ENCODE measurements around the gene COL6A5. TPM values are rescaled to one million over a fixed set of nuclear protein-coding genes. Genes with fewer than 3 reads are reported as not detected.
"Not testable (repeated sequence)": the region's sequence is repeated elsewhere in the genome, so short reads cannot be mapped to it uniquely, and the experiment has no call there.

The COL6A5 gene
- polyA plus RNA-seq, 4 donors = 0.01 to 2.5 TPM; not detected in 2

DNA sequence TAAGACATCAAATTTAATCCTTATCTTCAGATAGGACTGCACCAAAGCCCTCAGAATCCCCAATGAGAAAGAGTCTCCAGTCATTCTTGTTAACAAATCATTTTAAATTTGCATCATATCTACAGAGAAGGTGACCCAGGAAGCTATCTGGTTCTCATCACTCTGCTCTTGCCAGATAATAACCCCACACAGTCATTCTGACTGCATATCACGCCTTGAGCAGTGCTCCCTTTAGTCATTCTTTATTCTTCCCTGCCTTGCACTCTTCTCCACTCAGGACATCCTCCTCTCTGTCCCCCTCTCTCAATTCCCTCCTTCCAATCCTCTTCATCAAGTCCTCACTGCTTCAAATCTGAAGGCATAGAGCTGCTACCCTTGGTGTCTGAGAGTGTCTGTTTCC lies 87.8 kb downstream of the COL6A5 start:
- DNase-seq (no peak), FAIRE-seq (no peak)
- no peak overlapping the region for H3K4me3 ChIP-seq (ENCODE audit: low read depth in 1 of 3, low read length in 3 of 3)
- H3K27me3 ChIP-seq (ENCODE audit: control insufficient read depth in 3 of 3, insufficient read depth in 3 of 3, low read length in 3 of 3) = no peaks in the 10 kb centered on the region
- H3K36me3 ChIP-seq (ENCODE audit: control insufficient read depth in 3 of 3, insufficient read depth in 2 of 3, low read depth in 1 of 3, low read length in 3 of 3) = no peaks in the 10 kb centered on the region
- H3K9me3 ChIP-seq (ENCODE audit: control insufficient read depth in 2 of 2, insufficient read depth in 1 of 2, low read depth in 1 of 2, low read length in 1 of 2) = no peaks in the 10 kb centered on the region
- WGBS, 3 donors = 74 to 90% (median 76%) methylated on average over 1 of the region's 1 CpG
- H3K27ac ChIP-seq (ENCODE audit: low read depth in 1 of 3, low read length in 2 of 3) = no peak overlapping the region
- H3K4me1 ChIP-seq (ENCODE audit: control insufficient read depth in 3 of 3, insufficient read depth in 2 of 3, low read depth in 1 of 3, low read length in 2 of 3) = no peaks in the 10 kb centered on the region

DNA sequence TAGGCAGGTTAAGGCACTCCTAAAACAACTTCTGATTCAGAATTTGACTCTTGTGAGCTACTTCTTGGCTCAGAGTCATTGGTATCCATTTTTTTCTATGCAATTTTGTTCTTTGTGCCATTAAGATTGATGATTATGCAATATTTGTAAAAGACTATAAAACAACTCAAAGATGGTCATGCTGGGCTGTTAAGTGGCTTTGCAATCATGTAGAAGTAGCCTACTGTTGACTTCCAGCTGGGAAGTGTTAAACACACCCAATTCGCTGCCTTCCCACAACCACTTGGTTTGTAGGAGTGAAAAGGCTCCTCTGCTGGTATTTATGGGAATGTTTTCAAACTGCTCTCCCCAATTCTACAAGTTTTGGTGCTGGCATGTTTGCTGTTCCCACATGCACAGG lies 96.8 kb downstream of the COL6A5 start:
- WGBS, 3 donors = 22 to 35% (median 26%) methylated on average over 1 of the region's 1 CpG
- no peak for DNase-seq
- no peak overlapping the region for H3K4me3 ChIP-seq (ENCODE audit: low read depth in 1 of 3, low read length in 3 of 3)

GRCh38 chr3:130446840-130447239 lies 101.4 kb downstream of the COL6A5 start:
- not testable (repeated sequence) for FAIRE-seq; H3K4me1 ChIP-seq (ENCODE audit: control insufficient read depth in 3 of 3, insufficient read depth in 2 of 3, low read depth in 1 of 3, low read length in 2 of 3)
- 66 to 84% (median 83%) methylated on average over 6 of the region's 6 CpGs for WGBS, 3 donors

More for the DNA sequence above, 96.8 kb downstream of the COL6A5 start:
- Histone ChIP-seq H3K9me3 (ENCODE audit: control insufficient read depth in 2 of 2, insufficient read depth in 1 of 2, low read depth in 1 of 2, low read length in 1 of 2) (no peaks in the 10 kb centered on the region), H3K4me1 (ENCODE audit: control insufficient read depth in 3 of 3, insufficient read depth in 2 of 3, low read depth in 1 of 3, low read length in 2 of 3) (no peaks in the 10 kb centered on the region), H3K27me3 (ENCODE audit: control insufficient read depth in 3 of 3, insufficient read depth in 3 of 3, low read length in 3 of 3) (no peaks in the 10 kb centered on the region), H3K27ac (ENCODE audit: low read depth in 1 of 3, low read length in 2 of 3) (no peak overlapping the region), H3K36me3 (ENCODE audit: control insufficient read depth in 3 of 3, insufficient read depth in 2 of 3, low read depth in 1 of 3, low read length in 3 of 3) (no peaks in the 10 kb centered on the region)
- FAIRE-seq = no peak

DNA sequence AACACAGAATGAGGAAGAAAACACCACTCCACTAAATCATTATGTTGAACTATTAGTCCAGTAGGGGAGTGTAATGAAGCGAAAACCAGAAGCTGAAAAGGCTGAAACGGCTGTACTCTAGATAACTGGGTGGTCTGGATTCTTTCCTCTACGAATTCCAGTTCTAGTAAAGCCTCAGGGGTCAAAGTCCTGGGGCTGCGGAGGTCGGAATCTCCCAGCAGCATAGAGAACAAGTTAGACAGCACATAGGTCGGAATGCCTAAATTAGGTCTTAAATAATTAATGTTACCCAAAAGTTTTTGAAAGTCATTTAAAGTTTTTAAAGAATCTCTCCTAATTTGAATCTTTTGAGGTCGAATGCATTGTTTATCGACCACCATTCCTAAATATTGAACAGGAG lies 102.7 kb downstream of the COL6A5 start:
- H3K36me3 ChIP-seq (ENCODE audit: control insufficient read depth in 3 of 3, insufficient read depth in 2 of 3, low read depth in 1 of 3, low read length in 3 of 3); H3K4me3 ChIP-seq (ENCODE audit: low read depth in 1 of 3, low read length in 3 of 3); H3K27me3 ChIP-seq (ENCODE audit: control insufficient read depth in 3 of 3, insufficient read depth in 3 of 3, low read length in 3 of 3); DNase-seq; H3K4me1 ChIP-seq (ENCODE audit: control insufficient read depth in 3 of 3, insufficient read depth in 2 of 3, low read depth in 1 of 3, low read length in 2 of 3); FAIRE-seq; H3K9me3 ChIP-seq (ENCODE audit: control insufficient read depth in 2 of 2, insufficient read depth in 1 of 2, low read depth in 1 of 2, low read length in 1 of 2); H3K27ac ChIP-seq (ENCODE audit: low read depth in 1 of 3, low read length in 2 of 3): not testable (repeated sequence)
- 25 to 37% (median 35%) methylated on average over 8 of the region's 8 CpGs for WGBS, 3 donors

More at GRCh38 chr3:130446840-130447239, 101.4 kb downstream of the COL6A5 start:
- H3K36me3 ChIP-seq (ENCODE audit: control insufficient read depth in 3 of 3, insufficient read depth in 2 of 3, low read depth in 1 of 3, low read length in 3 of 3); DNase-seq; H3K4me3 ChIP-seq (ENCODE audit: low read depth in 1 of 3, low read length in 3 of 3); H3K27me3 ChIP-seq (ENCODE audit: control insufficient read depth in 3 of 3, insufficient read depth in 3 of 3, low read length in 3 of 3); H3K9me3 ChIP-seq (ENCODE audit: control insufficient read depth in 2 of 2, insufficient read depth in 1 of 2, low read depth in 1 of 2, low read length in 1 of 2); H3K27ac ChIP-seq (ENCODE audit: low read depth in 1 of 3, low read length in 2 of 3): not testable (repeated sequence)

DNA sequence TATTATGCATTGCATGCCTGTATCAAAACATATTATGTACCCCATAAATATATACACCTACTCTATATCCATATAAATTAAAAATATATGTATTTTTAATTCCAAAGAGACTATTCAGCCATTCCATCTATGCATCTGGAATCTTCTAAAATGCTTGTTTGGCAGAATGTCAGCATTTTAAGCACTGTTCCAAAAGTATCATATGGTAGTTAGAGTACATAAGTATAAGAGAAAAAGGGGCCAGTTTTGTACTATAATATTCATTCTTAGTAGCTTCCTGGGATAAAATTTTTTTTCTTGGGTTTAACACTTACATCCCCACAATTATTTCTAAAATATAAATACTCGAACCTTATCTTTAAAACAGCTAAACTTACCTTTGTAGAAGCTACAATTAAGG lies 111.1 kb downstream of the COL6A5 start:
- no peak overlapping the region for H3K4me3 ChIP-seq (ENCODE audit: low read depth in 1 of 3, low read length in 3 of 3)
- H3K27ac ChIP-seq (ENCODE audit: low read depth in 1 of 3, low read length in 2 of 3) = no peak overlapping the region
- DNase-seq (no peak), FAIRE-seq (no peak)
- no peaks in the 10 kb centered on the region for H3K27me3 ChIP-seq (ENCODE audit: control insufficient read depth in 3 of 3, insufficient read depth in 3 of 3, low read length in 3 of 3)
- no peaks in the 10 kb centered on the region for H3K4me1 ChIP-seq (ENCODE audit: control insufficient read depth in 3 of 3, insufficient read depth in 2 of 3, low read depth in 1 of 3, low read length in 2 of 3)
- 9 to 51% (median 14%) methylated on average over 1 of the region's 1 CpG for WGBS, 3 donors
- H3K36me3 ChIP-seq (ENCODE audit: control insufficient read depth in 3 of 3, insufficient read depth in 2 of 3, low read depth in 1 of 3, low read length in 3 of 3) = no peaks in the 10 kb centered on the region
- H3K9me3 ChIP-seq (ENCODE audit: control insufficient read depth in 2 of 2, insufficient read depth in 1 of 2, low read depth in 1 of 2, low read length in 1 of 2) = no peaks in the 10 kb centered on the region

DNA sequence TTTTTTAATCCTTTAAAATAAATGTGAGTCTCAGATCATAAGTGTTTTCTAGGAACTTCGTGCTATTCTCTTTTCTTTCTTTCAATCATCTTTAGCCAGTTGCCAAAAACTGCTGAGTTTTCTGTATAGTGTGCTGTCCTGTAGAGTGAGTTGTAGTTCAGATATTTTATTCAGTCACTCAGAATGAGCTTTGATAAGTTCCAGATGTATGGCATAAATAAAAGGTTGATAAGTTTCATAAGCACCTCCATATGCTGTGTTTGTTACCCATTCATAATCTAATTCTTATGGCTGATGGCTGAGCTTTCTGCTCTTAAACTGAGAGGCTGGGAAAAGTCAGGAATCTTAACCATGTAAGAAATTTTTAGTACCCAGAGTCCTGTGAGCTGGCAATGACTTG lies 112.2 kb downstream of the COL6A5 start:
- FAIRE-seq (no peak), DNase-seq (no peak)
- no peaks in the 10 kb centered on the region for H3K27me3 ChIP-seq (ENCODE audit: control insufficient read depth in 3 of 3, insufficient read depth in 3 of 3, low read length in 3 of 3)
- no peaks in the 10 kb centered on the region for H3K36me3 ChIP-seq (ENCODE audit: control insufficient read depth in 3 of 3, insufficient read depth in 2 of 3, low read depth in 1 of 3, low read length in 3 of 3)
- H3K9me3 ChIP-seq (ENCODE audit: control insufficient read depth in 2 of 2, insufficient read depth in 1 of 2, low read depth in 1 of 2, low read length in 1 of 2) = no peaks in the 10 kb centered on the region
- no peak overlapping the region for H3K27ac ChIP-seq (ENCODE audit: low read depth in 1 of 3, low read length in 2 of 3)
- H3K4me1 ChIP-seq (ENCODE audit: control insufficient read depth in 3 of 3, insufficient read depth in 2 of 3, low read depth in 1 of 3, low read length in 2 of 3) = no peaks in the 10 kb centered on the region
- 37 to 69% (median 63%) methylated on average over 1 of the region's 1 CpG for WGBS, 3 donors
- H3K4me3 ChIP-seq (ENCODE audit: low read depth in 1 of 3, low read length in 3 of 3) = no peak overlapping the region

- no peaks in the 10 kb centered on the region for H3K27me3 ChIP-seq (ENCODE audit: control insufficient read depth in 3 of 3, insufficient read depth in 3 of 3, low read length in 3 of 3)
- no peak overlapping the region for H3K27ac ChIP-seq (ENCODE audit: low read depth in 1 of 3, low read length in 2 of 3)
- H3K4me1 ChIP-seq (ENCODE audit: control insufficient read depth in 3 of 3, insufficient read depth in 2 of 3, low read depth in 1 of 3, low read length in 2 of 3) = no peaks in the 10 kb centered on the region
- no peaks in the 10 kb centered on the region for H3K9me3 ChIP-seq (ENCODE audit: control insufficient read depth in 2 of 2, insufficient read depth in 1 of 2, low read depth in 1 of 2, low read length in 1 of 2)
- FAIRE-seq = no peak
- no peak overlapping the region for H3K4me3 ChIP-seq (ENCODE audit: low read depth in 1 of 3, low read length in 3 of 3)
- no peak for DNase-seq
- no peaks in the 10 kb centered on the region for H3K36me3 ChIP-seq (ENCODE audit: control insufficient read depth in 3 of 3, insufficient read depth in 2 of 3, low read depth in 1 of 3, low read length in 3 of 3)
Observed at GRCh38 chr3:130459944-130460343, 114.5 kb downstream of the COL6A5 start.

GRCh38 chr3:130462089-130462488 lies 116.6 kb downstream of the COL6A5 start:
- Histone ChIP-seq H3K4me1 (ENCODE audit: control insufficient read depth in 3 of 3, insufficient read depth in 2 of 3, low read depth in 1 of 3, low read length in 2 of 3) (no peaks in the 10 kb centered on the region), H3K4me3 (ENCODE audit: low read depth in 1 of 3, low read length in 3 of 3) (no peak overlapping the region), H3K27ac (ENCODE audit: low read depth in 1 of 3, low read length in 2 of 3) (no peak overlapping the region), H3K36me3 (ENCODE audit: control insufficient read depth in 3 of 3, insufficient read depth in 2 of 3, low read depth in 1 of 3, low read length in 3 of 3) (no peaks in the 10 kb centered on the region), H3K27me3 (ENCODE audit: control insufficient read depth in 3 of 3, insufficient read depth in 3 of 3, low read length in 3 of 3) (no peaks in the 10 kb centered on the region), H3K9me3 (ENCODE audit: control insufficient read depth in 2 of 2, insufficient read depth in 1 of 2, low read depth in 1 of 2, low read length in 1 of 2) (no peaks in the 10 kb centered on the region)
- DNase-seq (no peak), FAIRE-seq (no peak)
- 71 to 72% (median 72%) methylated on average over 5 of the region's 5 CpGs for WGBS, 3 donors

GRCh38 chr3:130463221-130463620 lies 117.7 kb downstream of the COL6A5 start:
- Histone ChIP-seq H3K9me3 (ENCODE audit: control insufficient read depth in 2 of 2, insufficient read depth in 1 of 2, low read depth in 1 of 2, low read length in 1 of 2) (no peaks in the 10 kb centered on the region), H3K27me3 (ENCODE audit: control insufficient read depth in 3 of 3, insufficient read depth in 3 of 3, low read length in 3 of 3) (no peaks in the 10 kb centered on the region), H3K36me3 (ENCODE audit: control insufficient read depth in 3 of 3, insufficient read depth in 2 of 3, low read depth in 1 of 3, low read length in 3 of 3) (no peaks in the 10 kb centered on the region), H3K4me1 (ENCODE audit: control insufficient read depth in 3 of 3, insufficient read depth in 2 of 3, low read depth in 1 of 3, low read length in 2 of 3) (no peaks in the 10 kb centered on the region), H3K27ac (ENCODE audit: low read depth in 1 of 3, low read length in 2 of 3) (no peak overlapping the region), H3K4me3 (ENCODE audit: low read depth in 1 of 3, low read length in 3 of 3) (no peak overlapping the region)
- DNase-seq (no peak), FAIRE-seq (no peak)
- 33 to 96% (median 90%) methylated on average over 1 of the region's 1 CpG for WGBS, 3 donors

All from small intestine (tissue), 7 donors.